Measurements from ENCODE around the gene PAPOLA.

PAPOLA gene

GRCh38 chr14:96564389-96564788 lies 62.2 kb downstream of the PAPOLA start:
- no peak for TF ChIP-seq POLR2A (IDR thresholded peaks at IDR 0.05; ENCODE audit: low read depth, low read length)
- FAIRE-seq (no peak), DNase-seq (ENCODE audit: insufficient read length, low spot score) (no peak)

- no peak for TF ChIP-seq POLR2A (IDR thresholded peaks at IDR 0.05; ENCODE audit: low read depth, low read length)
- no peak for FAIRE-seq
- DNase-seq (ENCODE audit: insufficient read length, low spot score), result no peak
Measured at GRCh38 chr14:96565811-96566210, 63.6 kb downstream of the PAPOLA start.

- peak; percentile 23 for FAIRE-seq
- no peak for DNase-seq (ENCODE audit: insufficient read length, low spot score)
- no peak for TF ChIP-seq POLR2A (IDR thresholded peaks at IDR 0.05; ENCODE audit: low read depth, low read length)
Measured at GRCh38 chr14:96567289-96567899, 65.2 kb downstream of the PAPOLA start.

- no peak for TF ChIP-seq POLR2A (IDR thresholded peaks at IDR 0.05; ENCODE audit: low read depth, low read length)
- DNase-seq (ENCODE audit: insufficient read length, low spot score), result no peak
- FAIRE-seq, result no peak
Measured at GRCh38 chr14:96568621-96569020, 66.4 kb downstream of the PAPOLA start.

GRCh38 chr14:96571311-96571710 lies 69.1 kb downstream of the PAPOLA start:
- no peak for TF ChIP-seq POLR2A (IDR thresholded peaks at IDR 0.05; ENCODE audit: low read depth, low read length)
- DNase-seq (ENCODE audit: insufficient read length, low spot score) (no peak), FAIRE-seq (no peak)

- FAIRE-seq (no peak), DNase-seq (ENCODE audit: insufficient read length, low spot score) (no peak)
- TF ChIP-seq POLR2A (IDR thresholded peaks at IDR 0.05; ENCODE audit: low read depth, low read length), result no peak
Measured at GRCh38 chr14:96573473-96574100, 71.4 kb downstream of the PAPOLA start.

- no peak for FAIRE-seq
- TF ChIP-seq POLR2A (IDR thresholded peaks at IDR 0.05; ENCODE audit: low read depth, low read length), result no peak
- DNase-seq (ENCODE audit: insufficient read length, low spot score), result no peak
Measured at GRCh38 chr14:96574171-96574632, 72.0 kb downstream of the PAPOLA start.

- TF ChIP-seq POLR2A (IDR thresholded peaks at IDR 0.05; ENCODE audit: low read depth, low read length), result no peak
- no peak for FAIRE-seq
- DNase-seq (ENCODE audit: insufficient read length, low spot score), result no peak
Measured at GRCh38 chr14:96574633-96575632, 72.8 kb downstream of the PAPOLA start.

GRCh38 chr14:96576359-96576758 lies 74.2 kb downstream of the PAPOLA start:
- FAIRE-seq (no peak), DNase-seq (ENCODE audit: insufficient read length, low spot score) (no peak)
- TF ChIP-seq POLR2A (IDR thresholded peaks at IDR 0.05; ENCODE audit: low read depth, low read length), result no peak

GRCh38 chr14:96576937-96577336 lies 74.8 kb downstream of the PAPOLA start:
- DNase-seq (ENCODE audit: insufficient read length, low spot score) (no peak), FAIRE-seq (no peak)
- TF ChIP-seq POLR2A (IDR thresholded peaks at IDR 0.05; ENCODE audit: low read depth, low read length), result no peak

- FAIRE-seq, result no peak
- no peak for DNase-seq (ENCODE audit: insufficient read length, low spot score)
- TF ChIP-seq POLR2A (IDR thresholded peaks at IDR 0.05; ENCODE audit: low read depth, low read length), result no peak
Measured at GRCh38 chr14:96578619-96579018, 76.4 kb downstream of the PAPOLA start.

GRCh38 chr14:96579358-96579757 lies 77.2 kb downstream of the PAPOLA start:
- DNase-seq (ENCODE audit: insufficient read length, low spot score) (no peak), FAIRE-seq (no peak)
- TF ChIP-seq POLR2A (IDR thresholded peaks at IDR 0.05; ENCODE audit: low read depth, low read length), result no peak

GRCh38 chr14:96579855-96580254 lies 77.7 kb downstream of the PAPOLA start:
- no peak for FAIRE-seq
- DNase-seq (ENCODE audit: insufficient read length, low spot score), result no peak
- no peak for TF ChIP-seq POLR2A (IDR thresholded peaks at IDR 0.05; ENCODE audit: low read depth, low read length)

GRCh38 chr14:96580566-96580965 lies 78.4 kb downstream of the PAPOLA start:
- no peak for TF ChIP-seq POLR2A (IDR thresholded peaks at IDR 0.05; ENCODE audit: low read depth, low read length)
- no peak for FAIRE-seq

More at GRCh38 chr14:96580566-96580965, 78.4 kb downstream of the PAPOLA start:
- DNase-seq (ENCODE audit: insufficient read length, low spot score), result no peak
